Adrenal gland (tissue), 5 donors: ENCODE results near the gene ROPN1.

Source experiments
- CTCF ChIP-seq, 6 experiments: fragments of 450-650 bp in 4 of 6; fragments of 200-600 bp in 2 of 6; sonication (generic) in 1 of 6; IDR thresholded peaks; 1 replicate in 5 of 6; 2 replicates in 1 of 6; pipeline versions ENCODE4 v1.5.1 to v1.8.0; 2016 to 2021; ENCODE audit warnings: antibody characterized with exemption in 6 of 6, mild to moderate bottlenecking in 2 of 6, moderate library complexity in 1 of 6
- POLR2A ChIP-seq, 2 donors: fragments of 450-650 bp; IDR thresholded peaks; one replicate each; pipeline ENCODE4 v1.6.1; 2017; ENCODE audit warnings: antibody characterized with exemption in 2 of 2, mild to moderate bottlenecking in 2 of 2, moderate library complexity in 1 of 2
- donor health status: DM: no; HTN: no; CAD: no.

GRCh38 chr3:123951522-123952447, 40.1 kb downstream of the ROPN1 start:
- TF ChIP-seq CTCF (IDR thresholded peaks at IDR 0.05) (no peak), POLR2A (IDR thresholded peaks at IDR 0.05) (no peak)
